Brain microvascular endothelial cell (primary cell): ENCODE measurements around the gene LIMS2.

ENCODE experiments used
- DNase-seq: peaks from one replicate; pipeline ENCODE4 v3.0.0-alpha.2; 2020
- H3K27ac ChIP-seq: fragments of 250-450 bp; sonication (Bioruptor Pico); 2 replicates; pipeline ENCODE4 v1.5.1; 2020; ENCODE audit warnings: mild to moderate bottlenecking, moderate library complexity
- H3K27me3 ChIP-seq: fragments of 250-450 bp; sonication (Bioruptor Pico); replicated peaks from 2 replicates; pipeline ENCODE4 v1.5.1; 2020; ENCODE audit warnings: mild to moderate bottlenecking
- H3K36me3 ChIP-seq: fragments of 250-450 bp; sonication (Bioruptor Pico); replicated peaks from 2 replicates; pipeline ENCODE4 v1.5.1; 2020; ENCODE audit warnings: mild to moderate bottlenecking
- H3K4me3 ChIP-seq: 2 replicates; pipeline ENCODE4 v1.5.1; 2011; ENCODE audit warnings: low read depth, mild to moderate bottlenecking, control low read depth, low read length, moderate library complexity
- CTCF ChIP-seq: IDR thresholded peaks from 2 replicates; pipeline ENCODE4 v1.5.1; 2011; ENCODE audit warnings: low read depth, mild to moderate bottlenecking, moderate library complexity, low read length, control low read depth, inconsistent platforms; ENCODE audit errors: missing control alignments
- in situ Hi-C: cut with HindIII; loops from 2 replicates; pipeline ENCODE4 v1.10.0; 2017; ENCODE audit warnings: low sequenced_read_pairs, low pct_ligation_motif_present

Gene LIMS2

GRCh38 chr2:127659408-127660290, 15.7 kb downstream of the LIMS2 start:
- Histone ChIP-seq H3K27ac (no peak overlapping the region), H3K27me3 (peaks cover 2% of the 10 kb centered on the region), H3K4me3 (no peak overlapping the region), H3K36me3 (no peaks in the 10 kb centered on the region)
- no peak for DNase-seq
- in situ Hi-C loops, result no loop called here
- TF ChIP-seq CTCF, result no peak

- no peak for TF ChIP-seq CTCF
- no peak for DNase-seq
- Histone ChIP-seq H3K36me3 (no peaks in the 10 kb centered on the region), H3K4me3 (no peak overlapping the region), H3K27ac (no peak overlapping the region), H3K27me3 (no peaks in the 10 kb centered on the region)
- in situ Hi-C loops, result no loop called here
Observed at GRCh38 chr2:127658641-127659407, 16.5 kb downstream of the LIMS2 start.

- Histone ChIP-seq H3K36me3 (no peaks in the 10 kb centered on the region), H3K27ac (no peak overlapping the region), H3K4me3 (no peak overlapping the region), H3K27me3 (no peaks in the 10 kb centered on the region)
- in situ Hi-C loops, result no loop called here
- no peak for TF ChIP-seq CTCF
- no peak for DNase-seq
Observed at GRCh38 chr2:127658146-127658545, 17.2 kb downstream of the LIMS2 start.

- TF ChIP-seq CTCF, result no peak
- DNase-seq, result no peak
- in situ Hi-C loops, result no loop called here
- Histone ChIP-seq H3K27ac (no peak overlapping the region), H3K4me3 (no peak overlapping the region), H3K27me3 (no peaks in the 10 kb centered on the region), H3K36me3 (no peaks in the 10 kb centered on the region)
Observed at GRCh38 chr2:127657232-127657595, 18.1 kb downstream of the LIMS2 start.

GRCh38 chr2:127656569-127657231, 18.6 kb downstream of the LIMS2 start:
- TF ChIP-seq CTCF, result no peak
- Histone ChIP-seq H3K36me3 (no peaks in the 10 kb centered on the region), H3K27me3 (no peaks in the 10 kb centered on the region), H3K27ac (no peak overlapping the region), H3K4me3 (no peak overlapping the region)
- in situ Hi-C loops, result no loop called here
- no peak for DNase-seq
